Measurements from ENCODE around the gene FADS2. TPM values are rescaled to one million over a fixed set of nuclear protein-coding genes. Genes with fewer than 3 reads are reported as not detected.

The FADS2 gene
- total and polyA plus RNA-seq, 10 of the 15 experiments (the other 5 are each of a cell fraction or from before 2014, with no cell fraction given), result 3.3 to 313 (median 149) TPM

DNA sequence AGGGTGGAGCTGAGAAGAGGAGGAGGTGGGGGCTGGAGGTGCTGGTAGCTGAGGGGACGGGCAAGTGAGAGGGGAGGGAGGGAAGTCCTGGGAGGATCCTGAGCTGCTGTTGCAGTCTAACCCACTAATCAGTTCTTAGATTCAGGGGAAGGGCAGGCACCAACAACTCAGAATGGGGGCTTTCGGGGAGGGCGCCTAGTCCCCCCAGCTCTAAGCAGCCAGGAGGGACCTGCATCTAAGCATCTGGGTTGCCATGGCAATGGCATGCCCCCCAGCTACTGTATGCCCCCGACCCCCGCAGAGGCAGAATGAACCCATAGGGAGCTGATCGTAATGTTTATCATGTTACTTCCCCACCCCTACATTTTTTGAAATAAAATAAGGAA is 38.9 kb downstream of the FADS2 start:
- Histone ChIP-seq H3K4me1 (ENCODE audit: control insufficient read depth, insufficient read depth, low read length) (no peaks in the 10 kb centered on the region), H3K9me3 (replicated peaks; ENCODE audit: control insufficient read depth, insufficient read depth, low read length) (no peaks in the 10 kb centered on the region), H3K27me3 (replicated peaks in 1 of 2; ENCODE audit: control insufficient read depth in 2 of 2, insufficient read depth in 2 of 2, low read length in 1 of 2) (no peaks in the 10 kb centered on the region), H3K4me3 (no peak overlapping the region), H3K36me3 (ENCODE audit: control insufficient read depth in 2 of 2, insufficient read depth in 2 of 2, low read length in 1 of 2) (peaks cover 0 to 14% of the 10 kb centered on the region in 2 experiments; a peak in 3 of 4 replicates), H3K9ac (ENCODE audit: control insufficient read depth, insufficient read depth, low read length) (no peak overlapping the region), H3K27ac (ENCODE audit: control insufficient read depth, insufficient read depth) (no peak overlapping the region), H3K4me2 (ENCODE audit: control insufficient read depth, insufficient read depth) (no peak overlapping the region), H3K79me2 (ENCODE audit: control insufficient read depth, insufficient read depth, low read length) (no peaks in the 10 kb centered on the region), H4K20me1 (ENCODE audit: control insufficient read depth, insufficient read depth) (no peaks in the 10 kb centered on the region), H2AFZ (ENCODE audit: control insufficient read depth, low read depth, low read length) (no peak overlapping the region)
- ChIA-PET SMC1A (ENCODE audit: uncharacterized antibody, unreplicated experiment) (interaction anchor here (1.1 to 1.3 kb wide), 2 partner anchors 14 to 80 kb away, joined by 4 to 5 read pairs; no protein-coding TSS in a partner anchor), RAD21 (ENCODE audit: unreplicated experiment) (interaction anchor here (1.0 kb wide), 1 partner anchor 70 kb away, joined by 5 read pairs; no protein-coding TSS in a partner anchor), POLR2A (interaction anchor here (0.7 kb wide), 1 partner anchor 52 kb away, joined by 3 read pairs; no protein-coding TSS in a partner anchor), CTCF (interaction anchor here (1.9 to 5.3 kb wide), 2 partner anchors 70 to 215 kb away, joined by 5 to 49 read pairs; no protein-coding TSS in a partner anchor)
- ATAC-seq (no peak), DNase-seq (ENCODE audit: low read depth, low spot score) (no peak), FAIRE-seq (no peak)
- TF ChIP-seq RUNX3 (IDR thresholded peaks at IDR 0.05; ENCODE audit: low read length), result no peak
- TF ChIP-seq MTA2 (IDR thresholded peaks at IDR 0.05; ENCODE audit: low read depth), result no peak
- no peak for TF ChIP-seq DPF2 (IDR thresholded peaks at IDR 0.05)
- TF ChIP-seq ZZZ3 (IDR thresholded peaks at IDR 0.05; ENCODE audit: control insufficient read depth, insufficient read length, low read depth), result no peak
- TF ChIP-seq, protein P1, sequence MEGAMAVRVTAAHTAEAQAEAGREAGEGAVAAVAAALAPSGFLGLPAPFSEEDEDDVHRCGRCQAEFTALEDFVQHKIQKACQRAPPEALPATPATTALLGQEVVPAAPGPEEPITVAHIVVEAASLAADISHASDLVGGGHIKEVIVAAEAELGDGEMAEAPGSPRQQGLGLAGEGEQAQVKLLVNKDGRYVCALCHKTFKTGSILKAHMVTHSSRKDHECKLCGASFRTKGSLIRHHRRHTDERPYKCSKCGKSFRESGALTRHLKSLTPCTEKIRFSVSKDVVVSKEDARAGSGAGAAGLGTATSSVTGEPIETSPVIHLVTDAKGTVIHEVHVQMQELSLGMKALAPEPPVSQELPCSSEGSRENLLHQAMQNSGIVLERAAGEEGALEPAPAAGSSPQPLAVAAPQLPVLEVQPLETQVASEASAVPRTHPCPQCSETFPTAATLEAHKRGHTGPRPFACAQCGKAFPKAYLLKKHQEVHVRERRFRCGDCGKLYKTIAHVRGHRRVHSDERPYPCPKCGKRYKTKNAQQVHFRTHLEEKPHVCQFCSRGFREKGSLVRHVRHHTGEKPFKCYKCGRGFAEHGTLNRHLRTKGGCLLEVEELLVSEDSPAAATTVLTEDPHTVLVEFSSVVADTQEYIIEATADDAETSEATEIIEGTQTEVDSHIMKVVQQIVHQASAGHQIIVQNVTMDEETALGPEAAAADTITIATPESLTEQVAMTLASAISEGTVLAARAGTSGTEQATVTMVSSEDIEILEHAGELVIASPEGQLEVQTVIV (IDR thresholded peaks at IDR 0.05; ENCODE audit: borderline replicate concordance, partially characterized antibody), result no peak
- TF ChIP-seq, protein P2, sequence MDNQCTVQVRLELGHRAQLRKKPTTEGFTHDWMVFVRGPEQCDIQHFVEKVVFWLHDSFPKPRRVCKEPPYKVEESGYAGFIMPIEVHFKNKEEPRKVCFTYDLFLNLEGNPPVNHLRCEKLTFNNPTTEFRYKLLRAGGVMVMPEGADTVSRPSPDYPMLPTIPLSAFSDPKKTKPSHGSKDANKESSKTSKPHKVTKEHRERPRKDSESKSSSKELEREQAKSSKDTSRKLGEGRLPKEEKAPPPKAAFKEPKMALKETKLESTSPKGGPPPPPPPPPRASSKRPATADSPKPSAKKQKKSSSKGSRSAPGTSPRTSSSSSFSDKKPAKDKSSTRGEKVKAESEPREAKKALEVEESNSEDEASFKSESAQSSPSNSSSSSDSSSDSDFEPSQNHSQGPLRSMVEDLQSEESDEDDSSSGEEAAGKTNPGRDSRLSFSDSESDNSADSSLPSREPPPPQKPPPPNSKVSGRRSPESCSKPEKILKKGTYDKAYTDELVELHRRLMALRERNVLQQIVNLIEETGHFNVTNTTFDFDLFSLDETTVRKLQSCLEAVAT (IDR thresholded peaks at IDR 0.05), result no peak
- TF ChIP-seq SMAD5 (IDR thresholded peaks at IDR 0.05; ENCODE audit: low read depth), result no peak
- TF ChIP-seq, protein P3, sequence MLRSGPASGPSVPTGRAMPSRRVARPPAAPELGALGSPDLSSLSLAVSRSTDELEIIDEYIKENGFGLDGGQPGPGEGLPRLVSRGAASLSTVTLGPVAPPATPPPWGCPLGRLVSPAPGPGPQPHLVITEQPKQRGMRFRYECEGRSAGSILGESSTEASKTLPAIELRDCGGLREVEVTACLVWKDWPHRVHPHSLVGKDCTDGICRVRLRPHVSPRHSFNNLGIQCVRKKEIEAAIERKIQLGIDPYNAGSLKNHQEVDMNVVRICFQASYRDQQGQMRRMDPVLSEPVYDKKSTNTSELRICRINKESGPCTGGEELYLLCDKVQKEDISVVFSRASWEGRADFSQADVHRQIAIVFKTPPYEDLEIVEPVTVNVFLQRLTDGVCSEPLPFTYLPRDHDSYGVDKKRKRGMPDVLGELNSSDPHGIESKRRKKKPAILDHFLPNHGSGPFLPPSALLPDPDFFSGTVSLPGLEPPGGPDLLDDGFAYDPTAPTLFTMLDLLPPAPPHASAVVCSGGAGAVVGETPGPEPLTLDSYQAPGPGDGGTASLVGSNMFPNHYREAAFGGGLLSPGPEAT (IDR thresholded peaks at IDR 0.05; ENCODE audit: low read depth), result no peak
- no peak for TF ChIP-seq PML (IDR thresholded peaks at IDR 0.05; ENCODE audit: low read length)
- no peak for TF ChIP-seq BRCA1 (IDR thresholded peaks at IDR 0.05; ENCODE audit: low read depth, low read length)
- TF ChIP-seq, protein P4, sequence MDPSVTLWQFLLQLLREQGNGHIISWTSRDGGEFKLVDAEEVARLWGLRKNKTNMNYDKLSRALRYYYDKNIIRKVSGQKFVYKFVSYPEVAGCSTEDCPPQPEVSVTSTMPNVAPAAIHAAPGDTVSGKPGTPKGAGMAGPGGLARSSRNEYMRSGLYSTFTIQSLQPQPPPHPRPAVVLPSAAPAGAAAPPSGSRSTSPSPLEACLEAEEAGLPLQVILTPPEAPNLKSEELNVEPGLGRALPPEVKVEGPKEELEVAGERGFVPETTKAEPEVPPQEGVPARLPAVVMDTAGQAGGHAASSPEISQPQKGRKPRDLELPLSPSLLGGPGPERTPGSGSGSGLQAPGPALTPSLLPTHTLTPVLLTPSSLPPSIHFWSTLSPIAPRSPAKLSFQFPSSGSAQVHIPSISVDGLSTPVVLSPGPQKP (IDR thresholded peaks at IDR 0.05; ENCODE audit: low read depth, low read length), result no peak
- TF ChIP-seq STAT1 (conservative IDR thresholded peaks at IDR 0.05), result no peak
- TF ChIP-seq ETV6 (conservative IDR thresholded peaks at IDR 0.05 in 1 of 2, IDR thresholded peaks at IDR 0.05 in 1 of 2; ENCODE audit: borderline replicate concordance in 1 of 2, low read depth in 1 of 2), result no peak
- TF ChIP-seq ZNF217 (IDR thresholded peaks at IDR 0.05), result no peak
- TF ChIP-seq, protein P5, sequence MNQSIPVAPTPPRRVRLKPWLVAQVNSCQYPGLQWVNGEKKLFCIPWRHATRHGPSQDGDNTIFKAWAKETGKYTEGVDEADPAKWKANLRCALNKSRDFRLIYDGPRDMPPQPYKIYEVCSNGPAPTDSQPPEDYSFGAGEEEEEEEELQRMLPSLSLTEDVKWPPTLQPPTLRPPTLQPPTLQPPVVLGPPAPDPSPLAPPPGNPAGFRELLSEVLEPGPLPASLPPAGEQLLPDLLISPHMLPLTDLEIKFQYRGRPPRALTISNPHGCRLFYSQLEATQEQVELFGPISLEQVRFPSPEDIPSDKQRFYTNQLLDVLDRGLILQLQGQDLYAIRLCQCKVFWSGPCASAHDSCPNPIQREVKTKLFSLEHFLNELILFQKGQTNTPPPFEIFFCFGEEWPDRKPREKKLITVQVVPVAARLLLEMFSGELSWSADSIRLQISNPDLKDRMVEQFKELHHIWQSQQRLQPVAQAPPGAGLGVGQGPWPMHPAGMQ (IDR thresholded peaks at IDR 0.05; ENCODE audit: borderline replicate concordance), result no peak
- WGBS (ENCODE audit: insufficient coverage, insufficient replicate concordance, low lambda C conversion rate, missing lambda C conversion rate), result 74% methylated on average over 6 of the region's 6 CpGs
- in situ Hi-C loops (cut with MboI) (no loop called here), intact Hi-C loops (cut with micrococcal nuclease; ENCODE audit: unreplicated experiment) (no loop called here)
- BruUV-seq (replicated peaks), result no TSS peak

Data from GM12878 (cell line).